Sigmoid colon (tissue), 4 donors: ENCODE data around the gene DIP2C.

ENCODE experiments used
- EP300 ChIP-seq, 4 donors: sonication (generic); formaldehyde crosslinking; IDR thresholded peaks; one replicate each; pipeline ENCODE4 v1.6.1; 2017; ENCODE audit warnings: antibody characterized with exemption in 4 of 4
- POLR2A ChIP-seq, 2 donors: fragments of 450-650 bp; IDR thresholded peaks; one replicate each; pipeline ENCODE4 v1.6.1; 2016; ENCODE audit warnings: antibody characterized with exemption in 2 of 2, mild to moderate bottlenecking in 2 of 2, moderate library complexity in 2 of 2
- TF ChIP-seq, protein P1 (sequence below), 4 experiments: fragments of 450-650 bp in 3 of 4; fragments of 200-600 bp in 1 of 4; IDR thresholded peaks; one replicate each; pipeline ENCODE4 v1.5.1; 2016 to 2019; ENCODE audit warnings: antibody characterized with exemption in 4 of 4, mild to moderate bottlenecking in 3 of 4, moderate library complexity in 2 of 4

DNA sequence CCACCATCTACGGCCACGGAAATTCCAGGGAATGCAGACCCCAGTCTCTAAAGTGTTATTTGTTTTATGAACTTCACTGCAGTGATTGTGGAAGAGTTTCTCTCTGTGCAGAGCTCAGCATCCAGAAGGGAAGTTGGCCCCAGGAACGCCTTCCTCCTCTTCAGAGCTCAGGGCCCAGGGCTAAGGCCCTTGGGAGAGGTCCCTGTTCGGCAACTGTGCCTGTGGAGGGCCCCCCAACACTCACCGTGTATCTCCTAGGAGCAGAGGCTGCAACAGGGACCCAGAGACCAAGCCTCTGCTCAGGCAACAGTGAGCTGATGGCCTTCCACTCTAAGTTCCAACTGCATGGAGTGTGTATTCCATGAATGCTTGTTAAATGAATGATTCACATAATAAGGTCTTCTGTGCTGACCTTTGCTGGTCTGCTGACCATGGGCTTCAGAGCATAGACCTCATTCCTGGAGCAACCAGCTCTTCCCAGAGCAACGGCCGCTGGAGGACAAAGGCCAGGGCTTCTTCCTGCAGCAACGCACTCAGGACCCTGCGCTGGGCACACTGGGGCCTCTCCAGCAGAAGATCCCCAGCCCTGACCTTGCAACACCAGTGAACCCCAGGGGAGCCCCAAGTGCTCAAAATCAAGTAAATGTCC is 7.7 kb downstream of the DIP2C start:
- TF ChIP-seq POLR2A (IDR thresholded peaks at IDR 0.05) (no peak), EP300 (IDR thresholded peaks at IDR 0.05) (no peak)
- TF ChIP-seq, protein P1, sequence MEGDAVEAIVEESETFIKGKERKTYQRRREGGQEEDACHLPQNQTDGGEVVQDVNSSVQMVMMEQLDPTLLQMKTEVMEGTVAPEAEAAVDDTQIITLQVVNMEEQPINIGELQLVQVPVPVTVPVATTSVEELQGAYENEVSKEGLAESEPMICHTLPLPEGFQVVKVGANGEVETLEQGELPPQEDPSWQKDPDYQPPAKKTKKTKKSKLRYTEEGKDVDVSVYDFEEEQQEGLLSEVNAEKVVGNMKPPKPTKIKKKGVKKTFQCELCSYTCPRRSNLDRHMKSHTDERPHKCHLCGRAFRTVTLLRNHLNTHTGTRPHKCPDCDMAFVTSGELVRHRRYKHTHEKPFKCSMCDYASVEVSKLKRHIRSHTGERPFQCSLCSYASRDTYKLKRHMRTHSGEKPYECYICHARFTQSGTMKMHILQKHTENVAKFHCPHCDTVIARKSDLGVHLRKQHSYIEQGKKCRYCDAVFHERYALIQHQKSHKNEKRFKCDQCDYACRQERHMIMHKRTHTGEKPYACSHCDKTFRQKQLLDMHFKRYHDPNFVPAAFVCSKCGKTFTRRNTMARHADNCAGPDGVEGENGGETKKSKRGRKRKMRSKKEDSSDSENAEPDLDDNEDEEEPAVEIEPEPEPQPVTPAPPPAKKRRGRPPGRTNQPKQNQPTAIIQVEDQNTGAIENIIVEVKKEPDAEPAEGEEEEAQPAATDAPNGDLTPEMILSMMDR (IDR thresholded peaks at IDR 0.05) = no peak
